Thoracic aorta (tissue), 2 donors: Measurements from ENCODE around the gene DICER1. TPM values are rescaled to one million over a fixed set of nuclear protein-coding genes. Genes with fewer than 3 reads are reported as not detected.

Experiments
- ATAC-seq: fragments of 150-250 bp; one replicate; pipeline ENCODE4 v1.8.0; 2017; ENCODE audit warnings: low read depth; ENCODE audit not compliant: insufficient number of reproducible peaks, low FRiP score
- DNase-seq: peaks from one replicate; pipeline ENCODE4 v3.0.0-alpha.2; 2020; ENCODE audit warnings: low spot score
- H3K27ac ChIP-seq, 2 donors: fragments of 200-600 bp; sonication (generic); 1 replicate in 1 of 2; 2 replicates in 1 of 2; pipeline ENCODE4 v1.5.1; 2016; ENCODE audit warnings: mild to moderate bottlenecking in 2 of 2, moderate library complexity in 2 of 2
- H3K27me3 ChIP-seq: fragments of 200-600 bp; sonication (generic); replicated peaks from 2 replicates; pipeline ENCODE4 v1.6.0; 2016; ENCODE audit warnings: mild to moderate bottlenecking; ENCODE audit not compliant: insufficient read depth
- H3K36me3 ChIP-seq: fragments of 200-600 bp; sonication (generic); one replicate; pipeline ENCODE4 v1.5.1; 2016
- H3K4me1 ChIP-seq, 2 donors: fragments of 200-600 bp; sonication (generic); 1 replicate in 1 of 2; 2 replicates in 1 of 2; pipeline versions ENCODE4 v1.5.1 to v1.6.0; 2016; ENCODE audit warnings: low read depth in 2 of 2, mild to moderate bottlenecking in 1 of 2; ENCODE audit not compliant: control insufficient read depth in 1 of 2
- H3K4me3 ChIP-seq: fragments of 200-600 bp; sonication (generic); 2 replicates; pipeline ENCODE4 v1.5.1; 2016; ENCODE audit warnings: mild to moderate bottlenecking
- H3K9me3 ChIP-seq: fragments of 200-600 bp; sonication (generic); 2 replicates; pipeline ENCODE4 v1.5.1; 2016
- CTCF ChIP-seq: fragments of 200-600 bp; sonication (generic); IDR thresholded peaks from one replicate; pipeline ENCODE4 v1.5.1; 2019; ENCODE audit warnings: antibody characterized with exemption
- total RNA-seq, 2 donors: library from RNA; depleted of rRNA; stranded (reverse); fragments of >200 nt; gene quantifications; one replicate each; pipeline versions ENCODE4 v1.1.0 to v1.2.3, GENCODE V29; 2016

Gene DICER1
- total RNA-seq, 2 donors from 2014 or later, result 56.3 to 92.5 TPM

GRCh38 chr14:95052016-95052585 lies 105.2 kb downstream of the DICER1 start:
- no peak for ATAC-seq
- DNase-seq, result no peak
- Histone ChIP-seq H3K27ac (no peak overlapping the region), H3K4me3 (no peak overlapping the region), H3K36me3 (no peaks in the 10 kb centered on the region), H3K4me1 (no peaks in the 10 kb centered on the region), H3K27me3 (no peaks in the 10 kb centered on the region), H3K9me3 (no peaks in the 10 kb centered on the region)
- TF ChIP-seq CTCF, result no peak

GRCh38 chr14:95049952-95050351 lies 107.4 kb downstream of the DICER1 start:
- no peak overlapping the region for H3K27ac ChIP-seq
- no peaks in the 10 kb centered on the region for H3K27me3 ChIP-seq
- DNase-seq (no peak), ATAC-seq (no peak)
- TF ChIP-seq CTCF, result no peak
- H3K4me3 ChIP-seq, result no peak overlapping the region
- no peaks in the 10 kb centered on the region for H3K36me3 ChIP-seq
- H3K4me1 ChIP-seq, result no peaks in the 10 kb centered on the region
- H3K9me3 ChIP-seq, result no peaks in the 10 kb centered on the region

GRCh38 chr14:95048771-95049312 lies 108.5 kb downstream of the DICER1 start:
- ATAC-seq (no peak), DNase-seq (no peak)
- Histone ChIP-seq H3K4me1 (no peaks in the 10 kb centered on the region), H3K36me3 (no peaks in the 10 kb centered on the region), H3K27me3 (no peaks in the 10 kb centered on the region), H3K9me3 (no peaks in the 10 kb centered on the region), H3K27ac (no peak overlapping the region), H3K4me3 (no peak overlapping the region)
- no peak for TF ChIP-seq CTCF

- no peak for DNase-seq
- TF ChIP-seq CTCF, result no peak
- no peak overlapping the region for H3K27ac ChIP-seq
- ATAC-seq, result no peak
- no peaks in the 10 kb centered on the region for H3K4me1 ChIP-seq
- H3K9me3 ChIP-seq, result no peaks in the 10 kb centered on the region
- H3K4me3 ChIP-seq, result no peak overlapping the region
- no peaks in the 10 kb centered on the region for H3K27me3 ChIP-seq
- H3K36me3 ChIP-seq, result no peaks in the 10 kb centered on the region
These were observed 109.6 kb downstream of the DICER1 start for GRCh38 chr14:95047754-95048153.

- TF ChIP-seq CTCF, result no peak
- DNase-seq, result no peak
- Histone ChIP-seq H3K27me3 (no peaks in the 10 kb centered on the region), H3K27ac (no peak overlapping the region), H3K4me3 (no peak overlapping the region), H3K4me1 (no peaks in the 10 kb centered on the region), H3K9me3 (no peaks in the 10 kb centered on the region), H3K36me3 (no peaks in the 10 kb centered on the region)
- ATAC-seq, result no peak
These were observed 110.3 kb downstream of the DICER1 start for GRCh38 chr14:95046711-95047681.
